ENCODE data around the gene SCYGR8.

SCYGR8 gene

DNA sequence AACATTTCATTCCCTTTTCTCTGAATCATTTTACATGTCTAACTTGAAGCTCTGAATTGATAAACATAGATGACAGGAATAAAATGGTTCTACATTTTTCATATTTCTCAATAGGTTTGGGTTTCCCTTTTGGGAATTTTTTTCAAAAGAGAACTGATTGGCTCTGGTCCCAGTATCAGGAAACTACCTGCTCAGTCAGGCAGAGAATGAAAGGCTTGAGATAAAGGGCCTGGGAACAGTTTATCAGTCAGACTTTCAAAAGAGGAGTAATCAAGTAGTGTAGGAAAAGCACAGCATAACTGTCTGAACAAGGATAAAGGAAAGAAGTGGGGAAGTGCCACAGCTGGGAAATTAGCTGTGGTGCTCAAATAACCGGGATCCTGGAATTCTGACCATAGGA lies 39.6 kb downstream of the SCYGR8 start:
- TF ChIP-seq, protein P1, sequence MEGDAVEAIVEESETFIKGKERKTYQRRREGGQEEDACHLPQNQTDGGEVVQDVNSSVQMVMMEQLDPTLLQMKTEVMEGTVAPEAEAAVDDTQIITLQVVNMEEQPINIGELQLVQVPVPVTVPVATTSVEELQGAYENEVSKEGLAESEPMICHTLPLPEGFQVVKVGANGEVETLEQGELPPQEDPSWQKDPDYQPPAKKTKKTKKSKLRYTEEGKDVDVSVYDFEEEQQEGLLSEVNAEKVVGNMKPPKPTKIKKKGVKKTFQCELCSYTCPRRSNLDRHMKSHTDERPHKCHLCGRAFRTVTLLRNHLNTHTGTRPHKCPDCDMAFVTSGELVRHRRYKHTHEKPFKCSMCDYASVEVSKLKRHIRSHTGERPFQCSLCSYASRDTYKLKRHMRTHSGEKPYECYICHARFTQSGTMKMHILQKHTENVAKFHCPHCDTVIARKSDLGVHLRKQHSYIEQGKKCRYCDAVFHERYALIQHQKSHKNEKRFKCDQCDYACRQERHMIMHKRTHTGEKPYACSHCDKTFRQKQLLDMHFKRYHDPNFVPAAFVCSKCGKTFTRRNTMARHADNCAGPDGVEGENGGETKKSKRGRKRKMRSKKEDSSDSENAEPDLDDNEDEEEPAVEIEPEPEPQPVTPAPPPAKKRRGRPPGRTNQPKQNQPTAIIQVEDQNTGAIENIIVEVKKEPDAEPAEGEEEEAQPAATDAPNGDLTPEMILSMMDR (IDR thresholded peaks at IDR 0.05; ENCODE audit: insufficient read depth, low read depth, low read length, missing control alignments): no peak
- H3K4me3 ChIP-seq (ENCODE audit: low read depth, low read length): no peak overlapping the region
- DNase-seq (ENCODE audit: low read depth): no peak

DNA sequence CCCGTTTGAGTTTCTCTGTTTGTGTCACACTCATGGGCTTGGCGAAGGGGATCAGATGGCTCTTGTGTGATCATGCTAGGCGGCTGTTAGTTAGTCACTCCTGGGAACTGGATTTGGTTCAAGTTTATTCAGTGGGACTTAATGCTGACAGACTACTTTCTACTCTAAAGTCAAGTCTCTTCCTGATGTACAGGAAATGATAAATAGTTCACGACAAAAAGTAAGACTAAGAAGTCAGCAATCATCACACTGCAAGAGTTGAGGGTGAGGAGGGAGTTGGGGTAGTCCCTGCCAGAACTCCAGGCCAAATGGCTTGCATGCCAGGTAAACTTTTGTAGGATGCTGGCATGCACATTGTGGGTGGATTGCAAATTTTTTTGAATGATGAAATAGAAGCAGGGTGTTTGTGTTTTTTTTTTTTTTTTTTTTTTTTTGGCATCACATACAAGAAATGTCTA lies 42.9 kb downstream of the SCYGR8 start:
- TF ChIP-seq, protein P1 (IDR thresholded peaks at IDR 0.05; ENCODE audit: insufficient read depth, low read depth, low read length, missing control alignments): no peak
- no peak for DNase-seq (ENCODE audit: low read depth)

DNA sequence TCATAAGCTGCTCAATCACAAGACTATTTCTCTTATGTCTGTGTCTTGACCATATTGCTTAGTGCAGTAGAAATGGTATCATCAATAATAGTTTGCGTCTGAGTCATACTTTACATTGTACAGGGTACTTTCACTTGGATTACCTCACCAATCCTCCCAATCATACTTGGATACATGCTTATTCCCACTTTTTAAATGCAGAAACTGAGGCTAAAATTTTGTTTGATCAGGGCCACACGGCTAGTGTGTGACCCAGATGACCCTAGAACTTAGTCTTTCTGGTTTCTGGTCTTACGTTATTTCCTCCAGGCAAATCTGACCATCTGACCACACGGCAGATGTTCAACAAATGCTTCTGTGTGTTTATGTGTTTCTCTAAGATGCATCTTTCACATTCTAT lies 44.1 kb downstream of the SCYGR8 start:
- TF ChIP-seq, protein P1 (IDR thresholded peaks at IDR 0.05; ENCODE audit: insufficient read depth, low read depth, low read length, missing control alignments): no peak
- H3K4me3 ChIP-seq (ENCODE audit: low read depth, low read length): no peak overlapping the region
- peak; percentile 46 for DNase-seq (ENCODE audit: low read depth)

More for the DNA sequence above, 42.9 kb downstream of the SCYGR8 start:
- H3K4me3 ChIP-seq (ENCODE audit: low read depth, low read length): no peak overlapping the region

DNA sequence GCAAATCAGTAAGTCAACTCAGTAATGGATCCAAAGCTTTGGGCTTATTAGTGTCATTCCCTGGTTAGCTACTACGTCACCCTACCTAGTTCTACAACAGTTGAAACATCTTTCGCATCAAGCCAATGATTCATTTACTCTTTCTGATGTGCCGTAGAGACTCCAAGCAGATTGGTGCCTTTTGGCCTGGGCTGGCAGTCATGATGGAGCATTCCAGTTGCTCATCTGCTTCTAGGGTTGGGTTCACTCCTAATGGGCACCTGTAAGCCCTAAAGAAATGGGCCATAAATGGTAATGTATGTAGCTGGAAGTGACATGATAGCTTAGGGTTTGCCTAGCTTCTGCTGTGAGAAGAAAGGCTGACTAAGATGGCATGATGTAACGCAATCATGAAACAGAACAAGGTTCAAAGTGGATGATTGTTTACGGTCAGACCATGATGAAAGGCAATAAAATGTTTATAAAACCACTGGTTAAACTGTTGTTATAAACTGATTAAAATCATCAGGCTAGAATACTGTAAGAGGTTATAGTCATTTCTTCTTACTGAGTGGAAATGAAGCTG lies 47.5 kb downstream of the SCYGR8 start:
- no peak overlapping the region for H3K4me3 ChIP-seq (ENCODE audit: low read depth, low read length)
- TF ChIP-seq, protein P1 (IDR thresholded peaks at IDR 0.05; ENCODE audit: insufficient read depth, low read depth, low read length, missing control alignments): no peak
- DNase-seq (ENCODE audit: low read depth): no peak

Data from GM12865 (cell line).